Gastroesophageal sphincter (tissue), 4 donors: ENCODE results near the gene INAFM2. TPM values are rescaled to one million over a fixed set of nuclear protein-coding genes. Genes with fewer than 3 reads are reported as not detected.

Source experiments
- ATAC-seq: fragments of 150-250 bp; one replicate; pipeline ENCODE4 v1.9.1; 2016; ENCODE audit warnings: mild to moderate bottlenecking, moderate library complexity
- H3K27ac ChIP-seq, 4 donors: fragments of 200-600 bp; sonication (generic) in 3 of 4; 1 replicate in 3 of 4; 2 replicates in 1 of 4; pipeline ENCODE4 v1.5.1; 2016 to 2019
- H3K27me3 ChIP-seq: fragments of 200-600 bp; sonication (generic); one replicate; pipeline ENCODE4 v1.5.1; 2019
- H3K36me3 ChIP-seq, 2 donors: fragments of 200-600 bp; sonication (generic); one replicate each; pipeline ENCODE4 v1.5.1; 2019; ENCODE audit warnings: control low read depth in 1 of 2
- H3K4me1 ChIP-seq, 3 donors: fragments of 200-600 bp; sonication (generic); 1 replicate in 2 of 3; 2 replicates in 1 of 3; pipeline ENCODE4 v1.5.1; 2016 to 2019; ENCODE audit warnings: control low read depth in 2 of 3
- H3K4me3 ChIP-seq, 2 donors: fragments of 200-600 bp; sonication (generic); one replicate each; pipeline ENCODE4 v1.5.1; 2019; ENCODE audit warnings: mild to moderate bottlenecking in 1 of 2, moderate library complexity in 1 of 2
- H3K9me3 ChIP-seq, 3 donors: fragments of 200-600 bp; sonication (generic); one replicate each; pipeline ENCODE4 v1.5.1; 2017 to 2019; ENCODE audit warnings: control low read depth in 2 of 3
- CTCF ChIP-seq, 4 experiments: fragments of 200-600 bp in 2 of 4; fragments of 450-650 bp in 2 of 4; sonication (generic) in 1 of 4; IDR thresholded peaks; one replicate each; pipeline ENCODE4 v1.5.1; 2017 to 2019; ENCODE audit warnings: antibody characterized with exemption in 4 of 4, mild to moderate bottlenecking in 2 of 4, moderate library complexity in 2 of 4
- EP300 ChIP-seq: sonication (generic); formaldehyde crosslinking; IDR thresholded peaks from one replicate; pipeline ENCODE4 v1.6.1; 2017; ENCODE audit warnings: antibody characterized with exemption, mild to moderate bottlenecking
- POLR2A ChIP-seq, 2 donors: fragments of 450-650 bp; IDR thresholded peaks; one replicate each; pipeline ENCODE4 v1.6.1; 2017; ENCODE audit warnings: antibody characterized with exemption in 2 of 2, mild to moderate bottlenecking in 2 of 2, moderate library complexity in 1 of 2
- POLR2AphosphoS5 ChIP-seq: sonication (generic); formaldehyde crosslinking; IDR thresholded peaks from one replicate; pipeline ENCODE4 v1.6.1; 2017; ENCODE audit warnings: antibody characterized with exemption
- WGBS, 2 donors: methylation state at CpG; one replicate each; pipeline ENCODE4 v1.1.5; 2018; ENCODE audit warnings: low coverage in 1 of 2; 5-methylcytosine and 5-hydroxymethylcytosine counted together
- total RNA-seq, 4 donors: library from RNA; depleted of rRNA; stranded (reverse); fragments of >200 nt; gene quantifications; one replicate each; pipeline ENCODE4 v1.1.0, GENCODE V29; 2016

Gene INAFM2
- total RNA-seq, 4 donors from 2014 or later: 27.3 to 66.6 (median 37.5) TPM

GRCh38 chr15:40367686-40368611, 44.5 kb downstream of the INAFM2 start:
- H3K36me3 ChIP-seq: no peaks in the 10 kb centered on the region
- H3K4me3 ChIP-seq: peak overlapping the region in 1 of 2 donors; percentile 48
- WGBS, 2 donors: 42 to 72% methylated on average over 2 to 3 of the region's 91 CpGs
- peak overlapping the region in 3 of 4 donors; percentile 8 to 58 (median 52) for H3K27ac ChIP-seq
- H3K9me3 ChIP-seq: no peaks in the 10 kb centered on the region
- peak; percentile 93 for ATAC-seq
- TF ChIP-seq POLR2AphosphoS5 (peak; percentile 44), POLR2A (IDR thresholded peaks at IDR 0.05) (no peak), CTCF (IDR thresholded peaks at IDR 0.05) (peak in 3 of 4 experiments; percentile 91 to 94 (median 94))
- peaks cover 0 to 23% (median 0%) of the 10 kb centered on the region in 3 donors for H3K4me1 ChIP-seq
- H3K27me3 ChIP-seq: no peaks in the 10 kb centered on the region

- Histone ChIP-seq H3K4me1 (peaks cover 0 to 23% (median 0%) of the 10 kb centered on the region in 3 donors), H3K36me3 (no peaks in the 10 kb centered on the region), H3K4me3 (no peak overlapping the region), H3K27ac (no peak overlapping the region), H3K9me3 (no peaks in the 10 kb centered on the region), H3K27me3 (no peaks in the 10 kb centered on the region)
- TF ChIP-seq POLR2A (IDR thresholded peaks at IDR 0.05) (no peak), CTCF (IDR thresholded peaks at IDR 0.05) (no peak), EP300 (no peak), POLR2AphosphoS5 (no peak)
- ATAC-seq: no peak
- 97% methylated on average over 6 of the region's 24 CpGs; no CpG with 5 or more reads in 1 of the 2 donors for WGBS, 2 donors
Observed at GRCh38 chr15:40368719-40369473, 45.4 kb downstream of the INAFM2 start.

- Histone ChIP-seq H3K27ac (no peak overlapping the region), H3K4me3 (no peak overlapping the region), H3K9me3 (no peaks in the 10 kb centered on the region), H3K27me3 (no peaks in the 10 kb centered on the region), H3K36me3 (no peaks in the 10 kb centered on the region), H3K4me1 (peaks cover 0 to 23% (median 0%) of the 10 kb centered on the region in 3 donors)
- no peak for TF ChIP-seq POLR2AphosphoS5
- no peak for TF ChIP-seq CTCF (IDR thresholded peaks at IDR 0.05)
- no peak for TF ChIP-seq EP300
- TF ChIP-seq POLR2A (IDR thresholded peaks at IDR 0.05): no peak
- no peak for ATAC-seq
- WGBS, 2 donors: 80% methylated on average over 1 of the region's 10 CpGs; no CpG with 5 or more reads in 1 of the 2 donors
Observed at GRCh38 chr15:40369474-40369869, 46.0 kb downstream of the INAFM2 start.

GRCh38 chr15:40369971-40370370, 46.5 kb downstream of the INAFM2 start:
- Histone ChIP-seq H3K4me3 (no peak overlapping the region), H3K36me3 (no peaks in the 10 kb centered on the region), H3K9me3 (no peaks in the 10 kb centered on the region), H3K27me3 (no peaks in the 10 kb centered on the region), H3K27ac (no peak overlapping the region), H3K4me1 (peaks cover 0 to 23% (median 0%) of the 10 kb centered on the region in 3 donors)
- WGBS, 2 donors: no CpG with 5 or more reads among the region's 13 CpGs
- no peak for TF ChIP-seq CTCF (IDR thresholded peaks at IDR 0.05)
- no peak for TF ChIP-seq EP300
- TF ChIP-seq POLR2AphosphoS5: no peak
- no peak for ATAC-seq
